ENCODE measurements around the gene LCP2. TPM values are rescaled to one million over a fixed set of nuclear protein-coding genes. Genes with fewer than 3 reads are reported as not detected.

Gene LCP2
- total RNA-seq, 1 experiment from 2014 or later, result 0.61 TPM

- Histone ChIP-seq H3K27ac (ENCODE audit: low read depth, low read length) (no peak overlapping the region), H2AFZ (ENCODE audit: low read depth, low read length, poor library complexity, severe bottlenecking) (no peak overlapping the region), H3K4me3 (replicated peaks in 1 of 2; ENCODE audit: low read depth in 1 of 2, low read length in 2 of 2) (no peak overlapping the region), H3K36me3 (ENCODE audit: control insufficient read depth in 1 of 2, insufficient read depth in 2 of 2, low read length in 2 of 2) (no peaks in the 10 kb centered on the region), H4K20me1 (ENCODE audit: insufficient read depth) (no peaks in the 10 kb centered on the region), H3K4me2 (ENCODE audit: low read length) (peak overlapping the region; percentile 58), H3K79me2 (ENCODE audit: insufficient read depth, low read length) (no peaks in the 10 kb centered on the region), H3K9me3 (ENCODE audit: control insufficient read depth in 1 of 2, insufficient read depth in 1 of 2, low read depth in 1 of 2, low read length in 2 of 2) (no peaks in the 10 kb centered on the region), H3K4me1 (ENCODE audit: control insufficient read depth in 1 of 2, insufficient read depth in 2 of 2, low read length in 2 of 2) (peaks cover 2 to 18% of the 10 kb centered on the region in 2 experiments; a peak in 2 of 4 replicates), H3K9ac (ENCODE audit: low read length) (no peak overlapping the region), H3K27me3 (ENCODE audit: insufficient read depth, low read length) (no peaks in the 10 kb centered on the region; the same call in 1 of the 2 replicates), H3K9me2 (ENCODE audit: insufficient read depth) (no peaks in the 10 kb centered on the region)
- ATAC-seq, result no peak
- intact Hi-C loops (cut with micrococcal nuclease), result no loop called here
- BruUV-seq (replicated peaks), result no TSS peak
- no peak for DNase-seq (ENCODE audit: low read depth, low spot score)
- RAD21 ChIA-PET (ENCODE audit: low non-redundant PET in 1 of 2, low total read pairs in 2 of 2, uncharacterized antibody in 2 of 2, unreplicated experiment in 2 of 2), result no interaction called here
- CTCF ChIA-PET, result interaction anchor here (0.9 to 1.1 kb wide), 2 partner anchors 36 to 118 kb away, joined by 3 read pairs; no protein-coding TSS in a partner anchor
- POLR2A ChIA-PET, result no interaction called here
- TF ChIP-seq CTCF (IDR thresholded peaks at IDR 0.05 in 2 of 3, conservative IDR thresholded peaks at IDR 0.05 in 1 of 3; ENCODE audit: borderline replicate concordance in 1 of 3, insufficient read depth in 1 of 3, low read depth in 2 of 3, low read length in 2 of 3), result no peak
- TF ChIP-seq POLR2AphosphoS5 (IDR thresholded peaks at IDR 0.05; ENCODE audit: low read depth, low read length), result no peak
- TF ChIP-seq YY1 (IDR thresholded peaks at IDR 0.05; ENCODE audit: extremely low read depth, insufficient replicate concordance, low read depth, low read length), result no peak
- no peak for TF ChIP-seq SP1 (IDR thresholded peaks at IDR 0.05; ENCODE audit: low read depth)
- TF ChIP-seq, protein P1, sequence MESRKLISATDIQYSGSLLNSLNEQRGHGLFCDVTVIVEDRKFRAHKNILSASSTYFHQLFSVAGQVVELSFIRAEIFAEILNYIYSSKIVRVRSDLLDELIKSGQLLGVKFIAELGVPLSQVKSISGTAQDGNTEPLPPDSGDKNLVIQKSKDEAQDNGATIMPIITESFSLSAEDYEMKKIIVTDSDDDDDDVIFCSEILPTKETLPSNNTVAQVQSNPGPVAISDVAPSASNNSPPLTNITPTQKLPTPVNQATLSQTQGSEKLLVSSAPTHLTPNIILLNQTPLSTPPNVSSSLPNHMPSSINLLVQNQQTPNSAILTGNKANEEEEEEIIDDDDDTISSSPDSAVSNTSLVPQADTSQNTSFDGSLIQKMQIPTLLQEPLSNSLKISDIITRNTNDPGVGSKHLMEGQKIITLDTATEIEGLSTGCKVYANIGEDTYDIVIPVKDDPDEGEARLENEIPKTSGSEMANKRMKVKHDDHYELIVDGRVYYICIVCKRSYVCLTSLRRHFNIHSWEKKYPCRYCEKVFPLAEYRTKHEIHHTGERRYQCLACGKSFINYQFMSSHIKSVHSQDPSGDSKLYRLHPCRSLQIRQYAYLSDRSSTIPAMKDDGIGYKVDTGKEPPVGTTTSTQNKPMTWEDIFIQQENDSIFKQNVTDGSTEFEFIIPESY (IDR thresholded peaks at IDR 0.05; ENCODE audit: extremely low read depth, insufficient replicate concordance, low read length), result no peak
- TF ChIP-seq JUND (IDR thresholded peaks at IDR 0.05), result no peak
- TF ChIP-seq, protein P2, sequence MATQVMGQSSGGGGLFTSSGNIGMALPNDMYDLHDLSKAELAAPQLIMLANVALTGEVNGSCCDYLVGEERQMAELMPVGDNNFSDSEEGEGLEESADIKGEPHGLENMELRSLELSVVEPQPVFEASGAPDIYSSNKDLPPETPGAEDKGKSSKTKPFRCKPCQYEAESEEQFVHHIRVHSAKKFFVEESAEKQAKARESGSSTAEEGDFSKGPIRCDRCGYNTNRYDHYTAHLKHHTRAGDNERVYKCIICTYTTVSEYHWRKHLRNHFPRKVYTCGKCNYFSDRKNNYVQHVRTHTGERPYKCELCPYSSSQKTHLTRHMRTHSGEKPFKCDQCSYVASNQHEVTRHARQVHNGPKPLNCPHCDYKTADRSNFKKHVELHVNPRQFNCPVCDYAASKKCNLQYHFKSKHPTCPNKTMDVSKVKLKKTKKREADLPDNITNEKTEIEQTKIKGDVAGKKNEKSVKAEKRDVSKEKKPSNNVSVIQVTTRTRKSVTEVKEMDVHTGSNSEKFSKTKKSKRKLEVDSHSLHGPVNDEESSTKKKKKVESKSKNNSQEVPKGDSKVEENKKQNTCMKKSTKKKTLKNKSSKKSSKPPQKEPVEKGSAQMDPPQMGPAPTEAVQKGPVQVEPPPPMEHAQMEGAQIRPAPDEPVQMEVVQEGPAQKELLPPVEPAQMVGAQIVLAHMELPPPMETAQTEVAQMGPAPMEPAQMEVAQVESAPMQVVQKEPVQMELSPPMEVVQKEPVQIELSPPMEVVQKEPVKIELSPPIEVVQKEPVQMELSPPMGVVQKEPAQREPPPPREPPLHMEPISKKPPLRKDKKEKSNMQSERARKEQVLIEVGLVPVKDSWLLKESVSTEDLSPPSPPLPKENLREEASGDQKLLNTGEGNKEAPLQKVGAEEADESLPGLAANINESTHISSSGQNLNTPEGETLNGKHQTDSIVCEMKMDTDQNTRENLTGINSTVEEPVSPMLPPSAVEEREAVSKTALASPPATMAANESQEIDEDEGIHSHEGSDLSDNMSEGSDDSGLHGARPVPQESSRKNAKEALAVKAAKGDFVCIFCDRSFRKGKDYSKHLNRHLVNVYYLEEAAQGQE (IDR thresholded peaks at IDR 0.05; ENCODE audit: low read depth), result no peak
- no peak for TF ChIP-seq EGR1 (IDR thresholded peaks at IDR 0.05; ENCODE audit: low read depth)
- TF ChIP-seq CBX3 (IDR thresholded peaks at IDR 0.05; ENCODE audit: low read depth), result no peak
- TF ChIP-seq FOSL1 (IDR thresholded peaks at IDR 0.05; ENCODE audit: low read depth), result no peak
- no peak for TF ChIP-seq EZH2 (IDR thresholded peaks at IDR 0.05)
- TF ChIP-seq CEBPB (IDR thresholded peaks at IDR 0.05; ENCODE audit: low read depth), result no peak
These were observed 77.4 kb downstream of the LCP2 start for GRCh38 chr5:170220191-170220590.
